Skin epidermis (tissue), 12 donors: ENCODE data around the gene LOXL4.

Experiments used
- H3K27ac ChIP-seq, 21 experiments: fragments of 200-600 bp; sonication (generic) in 11 of 21; one replicate each; pipeline ENCODE4 v1.5.0; 2020; ENCODE audit warnings: mild to moderate bottlenecking in 3 of 21, inconsistent platforms in 2 of 21, moderate library complexity in 2 of 21
- H3K4me3 ChIP-seq, 7 experiments: fragments of 200-600 bp; sonication (generic) in 2 of 7; one replicate each; pipeline ENCODE4 v1.5.0; 2020; ENCODE audit warnings: inconsistent platforms in 2 of 7, mild to moderate bottlenecking in 2 of 7, moderate library complexity in 1 of 7

LOXL4 gene

GRCh38 chr10:98267069-98267893, 713 bp downstream of the LOXL4 start:
- peak overlapping the region in 6 of 7 experiments; percentile 13 to 42 (median 21) for H3K4me3 ChIP-seq
- peak overlapping the region in 14 of 21 experiments; percentile 14 to 88 (median 69) for H3K27ac ChIP-seq

- no peak overlapping the region for H3K4me3 ChIP-seq
- peak overlapping the region in 1 of 21 experiments; percentile 12 for H3K27ac ChIP-seq
These were observed 1.3 kb downstream of the LOXL4 start for GRCh38 chr10:98266647-98267046.

- Histone ChIP-seq H3K4me3 (no peak overlapping the region), H3K27ac (peak overlapping the region in 2 of 21 experiments; percentile 12 to 38)
These were observed 2.3 kb downstream of the LOXL4 start for GRCh38 chr10:98265403-98266378.

- no peak overlapping the region for H3K4me3 ChIP-seq
These were observed 3.5 kb downstream of the LOXL4 start for GRCh38 chr10:98264378-98265065.

GRCh38 chr10:98263088-98263487, 4.9 kb downstream of the LOXL4 start:
- Histone ChIP-seq H3K27ac (no peak overlapping the region), H3K4me3 (no peak overlapping the region)

More at GRCh38 chr10:98264378-98265065, 3.5 kb downstream of the LOXL4 start:
- no peak overlapping the region for H3K27ac ChIP-seq

- H3K4me3 ChIP-seq = no peak overlapping the region
- H3K27ac ChIP-seq = no peak overlapping the region
These were observed 5.4 kb downstream of the LOXL4 start for GRCh38 chr10:98262571-98262970.

GRCh38 chr10:98261436-98262277, 6.3 kb downstream of the LOXL4 start:
- Histone ChIP-seq H3K4me3 (no peak overlapping the region), H3K27ac (no peak overlapping the region)

- H3K27ac ChIP-seq = peak overlapping the region in 1 of 21 experiments; percentile 27
- H3K4me3 ChIP-seq = no peak overlapping the region
These were observed 7.2 kb downstream of the LOXL4 start for GRCh38 chr10:98260752-98261151.

- H3K27ac ChIP-seq = peak overlapping the region in 1 of 21 experiments; percentile 27
These were observed 7.6 kb downstream of the LOXL4 start for GRCh38 chr10:98260350-98260749.

GRCh38 chr10:98259606-98260315, 8.2 kb downstream of the LOXL4 start:
- peak overlapping the region in 2 of 21 experiments; percentile 46 to 63 for H3K27ac ChIP-seq
- H3K4me3 ChIP-seq = no peak overlapping the region

More at GRCh38 chr10:98260350-98260749, 7.6 kb downstream of the LOXL4 start:
- H3K4me3 ChIP-seq = no peak overlapping the region

- Histone ChIP-seq H3K27ac (peak overlapping the region in 2 of 21 experiments; percentile 46 to 63), H3K4me3 (no peak overlapping the region)
These were observed 9.1 kb downstream of the LOXL4 start for GRCh38 chr10:98258683-98259454.

- Histone ChIP-seq H3K4me3 (no peak overlapping the region), H3K27ac (no peak overlapping the region)
These were observed 10.0 kb downstream of the LOXL4 start for GRCh38 chr10:98257961-98258360.

GRCh38 chr10:98257198-98257597, 10.8 kb downstream of the LOXL4 start:
- no peak overlapping the region for H3K4me3 ChIP-seq
- no peak overlapping the region for H3K27ac ChIP-seq

- H3K4me3 ChIP-seq = no peak overlapping the region
- no peak overlapping the region for H3K27ac ChIP-seq
These were observed 11.3 kb downstream of the LOXL4 start for GRCh38 chr10:98256692-98257091.

GRCh38 chr10:98255146-98255877, 12.7 kb downstream of the LOXL4 start:
- Histone ChIP-seq H3K4me3 (no peak overlapping the region), H3K27ac (no peak overlapping the region)

GRCh38 chr10:98254234-98254974, 13.6 kb downstream of the LOXL4 start:
- H3K27ac ChIP-seq = no peak overlapping the region
- no peak overlapping the region for H3K4me3 ChIP-seq
